HepG2 (cell line): ENCODE measurements around the gene TOPBP1. TPM values are rescaled to one million over a fixed set of nuclear protein-coding genes. Genes with fewer than 3 reads are reported as not detected.

Source experiments
- ATAC-seq: fragments of 200-7000 bp; cut with Tn5 transposase; 3 replicates; pipeline ENCODE4 v1.9.1; 2020; ENCODE audit warnings: mild to moderate bottlenecking, moderate library complexity
- BruUV-seq: library from RNA; stranded (reverse); fragments of 400-500 nt; replicated peaks from 2 replicates; lab custom pipeline; 2021; lab: Mats Ljungman, UMichigan
- CTCF ChIA-PET: fragments of 300-600 bp; formaldehyde crosslinking; extraction: SDS; loops from one replicate; lab custom pipeline; 2021; ENCODE audit warnings: low total read pairs, inconsistent platforms, low intra/inter-chr PET ratio; lab: Yijun Ruan, JAX
- POLR2A ChIA-PET: fragments of 350-600 bp; sonication (Branson Sonifier 250); formaldehyde crosslinking; loops from one replicate; lab custom pipeline; 2020; ENCODE audit warnings: antibody characterized with exemption, inconsistent platforms; lab: Yijun Ruan, JAX
- DNase-seq: peaks from one replicate; pipeline ENCODE4 v3.0.0-alpha.2; 2015; ENCODE audit warnings: low spot score
- FAIRE-seq: peaks from 3 replicates; lab custom pipeline; 2011; peaks lifted over from hg19 to GRCh38; lab: Jason Lieb, UNC
- H2AFZ ChIP-seq: one replicate; pipeline ENCODE4 v1.6.1; 2011; ENCODE audit warnings: low read length, inconsistent platforms
- H3K27ac ChIP-seq: fragments of 300-600 bp; 3 replicates; pipeline ENCODE4 v1.8.0; 2011; ENCODE audit warnings: mixed run types, mild to moderate bottlenecking, mixed read lengths, low read length, inconsistent platforms; ENCODE audit not compliant: insufficient read depth; ENCODE audit errors: extremely low read length
- H3K27me3 ChIP-seq, 2 experiments: fragments of 200-600 bp in 1 of 2; 2 replicates in 1 of 2; 3 replicates in 1 of 2; pipeline versions ENCODE4 v1.6.0 to v1.8.0; 2011; ENCODE audit warnings: low read length in 2 of 2, mild to moderate bottlenecking in 2 of 2, moderate library complexity in 2 of 2, inconsistent platforms in 1 of 2; ENCODE audit not compliant: insufficient read depth in 2 of 2, control insufficient read depth in 1 of 2
- H3K36me3 ChIP-seq, 2 experiments: fragments of 200-600 bp in 1 of 2; replicated peaks in 1 of 2; 2 replicates in 1 of 2; 3 replicates in 1 of 2; pipeline versions ENCODE4 v1.5.1 to v1.8.0; 2011; ENCODE audit warnings: low read length in 2 of 2, inconsistent platforms in 1 of 2; ENCODE audit not compliant: insufficient read depth in 2 of 2, control insufficient read depth in 1 of 2
- H3K4me1 ChIP-seq: 2 replicates; pipeline ENCODE4 v1.5.1; 2012; ENCODE audit warnings: low read length, inconsistent platforms; ENCODE audit not compliant: insufficient read depth
- H3K4me2 ChIP-seq: 2 replicates; pipeline ENCODE4 v1.6.0; 2011; ENCODE audit warnings: low read depth, low read length, inconsistent platforms
- H3K4me3 ChIP-seq, 3 experiments: fragments of 200-600 bp in 1 of 3; sonication (generic), shearing (Covaris generic) in 1 of 3; replicated peaks in 1 of 3; 2 replicates each; pipeline ENCODE4 v1.5.1; 2011 to 2016; ENCODE audit warnings: low read length in 3 of 3, inconsistent platforms in 2 of 3, low read depth in 2 of 3, mild to moderate bottlenecking in 2 of 3, control low read depth in 1 of 3, mixed read lengths in 1 of 3; ENCODE audit not compliant: insufficient read depth in 1 of 3
- H3K79me2 ChIP-seq: one replicate; pipeline ENCODE4 v1.6.1; 2011; ENCODE audit warnings: low read length, inconsistent platforms; ENCODE audit not compliant: insufficient read depth
- H3K9ac ChIP-seq: 2 replicates; pipeline ENCODE4 v1.6.0; 2011; ENCODE audit warnings: mild to moderate bottlenecking, low read depth, low read length, inconsistent platforms; ENCODE audit not compliant: insufficient read depth
- H3K9me3 ChIP-seq: 2 replicates; pipeline ENCODE4 v1.5.1; 2012; ENCODE audit warnings: mild to moderate bottlenecking, low read length
- H4K20me1 ChIP-seq: 2 replicates; pipeline ENCODE4 v1.6.0; 2011; ENCODE audit warnings: inconsistent platforms, mild to moderate bottlenecking, low read length, moderate library complexity; ENCODE audit not compliant: insufficient read depth
- CCAR2 ChIP-seq: fragments of 200-400 bp; formaldehyde crosslinking; optimal IDR thresholded peaks from 2 replicates; pipeline ENCODE3; 2018; ENCODE audit warnings: low read depth, mild to moderate bottlenecking, low read length, moderate library complexity
- DR1 ChIP-seq: sonication (generic); formaldehyde crosslinking; IDR thresholded peaks from 2 replicates; pipeline ENCODE4 v1.8.0; 2021; ENCODE audit warnings: mild to moderate bottlenecking, missing genetic modification reagents, inconsistent platforms
- ETV5 ChIP-seq: IDR thresholded peaks from 2 replicates; pipeline ENCODE4 v1.6.1; 2018; ENCODE audit warnings: missing biosample characterization, missing genetic modification reagents, inconsistent platforms, borderline replicate concordance
- NR1H2 ChIP-seq: sonication (generic); formaldehyde crosslinking; IDR thresholded peaks from 2 replicates; pipeline ENCODE4 v1.8.1; 2022; ENCODE audit warnings: low read depth, missing genetic modification reagents, borderline replicate concordance
- ZNF432 ChIP-seq: sonication (generic); formaldehyde crosslinking; IDR thresholded peaks from 2 replicates; pipeline ENCODE4 v1.5.0; 2020; ENCODE audit warnings: missing genetic modification reagents, mild to moderate bottlenecking, borderline replicate concordance
- WGBS: methylation state at CpG from one replicate; pipeline ENCODE4 v1.1.6; 2017; ENCODE audit warnings: low lambda C conversion rate; 5-methylcytosine and 5-hydroxymethylcytosine counted together
- in situ Hi-C: cut with HindIII; loops from 2 replicates; pipeline ENCODE4 v1.10.0; 2017; ENCODE audit warnings: low pct_unique_long_range_greater_than_20kb; ENCODE audit not compliant: extremely low pct_ligation_motif_present
- intact Hi-C: fragments of 100-400 bp; cut with micrococcal nuclease; formaldehyde crosslinking; loops from one replicate; pipeline ENCODE4 v1.10.0; 2022; ENCODE audit not compliant: unreplicated experiment
- polyA plus RNA-seq, 8 experiments: library from polyadenylated mRNA; depleted of rRNA in 3 of 8; stranded (reverse) in 7 of 8; unstranded in 1 of 8; fragments of >200 nt; fragmentation: Illumina TruSeq in 4 of 8; extraction: Trizol in 4 of 8; gene quantifications; 2 replicates each; pipeline versions ENCODE4 v1.2.1 to v1.2.3, GENCODE V29; 2011 to 2016; ENCODE audit warnings: low read depth in 4 of 8, missing spikeins in 1 of 8, mixed read lengths in 1 of 8; ENCODE audit not compliant: insufficient read depth in 1 of 8
- total RNA-seq, 5 experiments: library from RNA; depleted of rRNA; stranded (reverse); fragments of >200 nt; fragmentation: Illumina TruSeq; extraction: Trizol; gene quantifications; 2 replicates each; pipeline ENCODE4 v1.2.3, GENCODE V29; 2016; ENCODE audit warnings: low read depth in 1 of 5
- TF ChIP-seq, protein P1 (sequence below), 2 experiments: fragments of 450-650 bp in 1 of 2; sonication (generic) in 1 of 2; formaldehyde crosslinking; IDR thresholded peaks; 2 replicates each; pipeline versions ENCODE4 v1.5.0 to v1.8.0; 2020 to 2022; ENCODE audit warnings: mild to moderate bottlenecking in 1 of 2, missing genetic modification reagents in 1 of 2
- TF ChIP-seq, protein P2 (sequence below): sonication (generic); formaldehyde crosslinking; IDR thresholded peaks from 2 replicates; pipeline ENCODE4 v1.5.0; 2020; ENCODE audit warnings: mild to moderate bottlenecking, missing genetic modification reagents
- TF ChIP-seq, protein P3 (sequence below): sonication (generic); formaldehyde crosslinking; IDR thresholded peaks from 2 replicates; pipeline ENCODE4 v1.4.0; 2020; ENCODE audit warnings: missing genetic modification reagents, mild to moderate bottlenecking, borderline replicate concordance
- TF ChIP-seq, protein P4 (sequence below): sonication (generic); formaldehyde crosslinking; conservative IDR thresholded peaks from 2 replicates; pipeline ENCODE4 v1.4.0; 2020; ENCODE audit warnings: missing genetic modification reagents
- TF ChIP-seq, protein P5 (sequence below): sonication (generic); formaldehyde crosslinking; IDR thresholded peaks from 2 replicates; pipeline ENCODE4 v1.4.0; 2020; ENCODE audit warnings: mild to moderate bottlenecking, missing genetic modification reagents

Gene TOPBP1
- total and polyA plus RNA-seq, 2 of the 13 experiments (the other 11 are each of a cell fraction or from before 2014, with no cell fraction given): 24.3 to 42.9 TPM

DNA sequence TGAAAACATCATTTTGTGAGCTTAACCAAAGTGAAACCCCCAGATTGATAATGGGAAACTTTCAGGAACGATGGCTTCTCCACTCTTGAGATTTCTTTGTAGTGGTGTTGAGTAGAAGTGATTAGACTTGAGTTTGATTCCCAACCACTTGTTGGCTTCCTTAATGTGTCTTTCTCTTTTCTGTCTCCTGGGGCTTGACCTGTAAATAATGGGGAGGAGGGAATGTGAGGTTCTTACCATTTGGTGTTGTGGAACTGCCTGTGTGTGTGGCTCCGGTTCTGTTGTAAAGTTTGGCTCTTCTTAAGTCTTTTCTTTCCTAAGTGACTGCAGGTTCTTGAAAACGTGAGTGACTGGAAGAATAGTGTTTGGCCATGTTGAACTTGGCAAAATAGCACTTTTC lies 85.6 kb downstream of the TOPBP1 start (continued):
- TF ChIP-seq, protein P1, sequence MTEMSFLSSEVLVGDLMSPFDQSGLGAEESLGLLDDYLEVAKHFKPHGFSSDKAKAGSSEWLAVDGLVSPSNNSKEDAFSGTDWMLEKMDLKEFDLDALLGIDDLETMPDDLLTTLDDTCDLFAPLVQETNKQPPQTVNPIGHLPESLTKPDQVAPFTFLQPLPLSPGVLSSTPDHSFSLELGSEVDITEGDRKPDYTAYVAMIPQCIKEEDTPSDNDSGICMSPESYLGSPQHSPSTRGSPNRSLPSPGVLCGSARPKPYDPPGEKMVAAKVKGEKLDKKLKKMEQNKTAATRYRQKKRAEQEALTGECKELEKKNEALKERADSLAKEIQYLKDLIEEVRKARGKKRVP (CRISPR knock-in tag; IDR thresholded peaks at IDR 0.05): no peak
- TF ChIP-seq NR1H2: no peak
- TF ChIP-seq, protein P2, sequence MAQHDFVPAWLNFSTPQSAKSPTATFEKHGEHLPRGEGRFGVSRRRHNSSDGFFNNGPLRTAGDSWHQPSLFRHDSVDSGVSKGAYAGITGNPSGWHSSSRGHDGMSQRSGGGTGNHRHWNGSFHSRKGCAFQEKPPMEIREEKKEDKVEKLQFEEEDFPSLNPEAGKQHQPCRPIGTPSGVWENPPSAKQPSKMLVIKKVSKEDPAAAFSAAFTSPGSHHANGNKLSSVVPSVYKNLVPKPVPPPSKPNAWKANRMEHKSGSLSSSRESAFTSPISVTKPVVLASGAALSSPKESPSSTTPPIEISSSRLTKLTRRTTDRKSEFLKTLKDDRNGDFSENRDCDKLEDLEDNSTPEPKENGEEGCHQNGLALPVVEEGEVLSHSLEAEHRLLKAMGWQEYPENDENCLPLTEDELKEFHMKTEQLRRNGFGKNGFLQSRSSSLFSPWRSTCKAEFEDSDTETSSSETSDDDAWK (CRISPR knock-in tag): no peak

DNA sequence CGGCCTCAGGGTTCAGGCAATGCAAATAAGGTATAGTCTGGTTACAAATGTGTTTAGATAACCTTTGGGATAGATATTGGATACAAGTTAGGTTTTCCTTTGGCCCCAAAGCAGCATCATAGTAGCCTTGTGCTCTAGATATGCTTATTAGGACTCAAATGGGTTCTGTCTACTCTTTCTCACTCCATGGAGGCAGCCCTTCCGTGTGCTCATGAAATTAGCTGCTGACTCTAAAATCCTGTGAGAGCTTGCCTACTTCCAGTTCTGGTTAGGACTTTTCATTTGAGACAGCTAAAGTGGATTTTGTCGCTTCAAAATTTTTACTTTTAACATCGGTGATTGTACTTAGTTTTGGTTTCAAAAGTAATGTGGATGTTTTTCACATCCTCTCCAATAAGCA lies 86.7 kb downstream of the TOPBP1 start:
- FAIRE-seq (no peak), ATAC-seq (no peak), DNase-seq (no peak)
- Histone ChIP-seq H3K27me3 (no peaks in the 10 kb centered on the region), H3K4me1 (peaks cover 67% of the 10 kb centered on the region), H3K4me2 (peak overlapping the region; percentile 78), H4K20me1 (peaks cover 45% of the 10 kb centered on the region), H3K4me3 (peak overlapping the region; percentile 80 to 92 (median 81)), H3K79me2 (peaks cover 50% of the 10 kb centered on the region), H2AFZ (no peak overlapping the region), H3K9me3 (no peaks in the 10 kb centered on the region), H3K9ac (peak overlapping the region; percentile 91), H3K36me3 (peaks cover 0 to 24% of the 10 kb centered on the region in 2 experiments; a peak in 3 of 5 replicates), H3K27ac (peak overlapping the region; percentile 78)
- in situ Hi-C loops (loop anchor here (10.0 kb wide), 1 partner anchor 110 kb away; no protein-coding TSS in a partner anchor), intact Hi-C loops (loop anchor here (5.0 to 10.0 kb wide), 3 partner anchors 133 to 850 kb away; partner anchors contain the start of gene NPHP3)
- WGBS: 27% methylated on average over 4 of the region's 4 CpGs
- ChIA-PET CTCF (no interaction called here), POLR2A (interaction anchor here (0.8 to 3.2 kb wide), 7 partner anchors 10 to 85 kb away, joined by 3 to 22 read pairs (median 4); no protein-coding TSS in a partner anchor)
- TSS peak; percentile 56 for BruUV-seq
- no peak for TF ChIP-seq ETV5 (CRISPR knock-in tag)
- TF ChIP-seq CCAR2: no peak
- no peak for TF ChIP-seq DR1 (CRISPR knock-in tag)
- TF ChIP-seq, protein P3, sequence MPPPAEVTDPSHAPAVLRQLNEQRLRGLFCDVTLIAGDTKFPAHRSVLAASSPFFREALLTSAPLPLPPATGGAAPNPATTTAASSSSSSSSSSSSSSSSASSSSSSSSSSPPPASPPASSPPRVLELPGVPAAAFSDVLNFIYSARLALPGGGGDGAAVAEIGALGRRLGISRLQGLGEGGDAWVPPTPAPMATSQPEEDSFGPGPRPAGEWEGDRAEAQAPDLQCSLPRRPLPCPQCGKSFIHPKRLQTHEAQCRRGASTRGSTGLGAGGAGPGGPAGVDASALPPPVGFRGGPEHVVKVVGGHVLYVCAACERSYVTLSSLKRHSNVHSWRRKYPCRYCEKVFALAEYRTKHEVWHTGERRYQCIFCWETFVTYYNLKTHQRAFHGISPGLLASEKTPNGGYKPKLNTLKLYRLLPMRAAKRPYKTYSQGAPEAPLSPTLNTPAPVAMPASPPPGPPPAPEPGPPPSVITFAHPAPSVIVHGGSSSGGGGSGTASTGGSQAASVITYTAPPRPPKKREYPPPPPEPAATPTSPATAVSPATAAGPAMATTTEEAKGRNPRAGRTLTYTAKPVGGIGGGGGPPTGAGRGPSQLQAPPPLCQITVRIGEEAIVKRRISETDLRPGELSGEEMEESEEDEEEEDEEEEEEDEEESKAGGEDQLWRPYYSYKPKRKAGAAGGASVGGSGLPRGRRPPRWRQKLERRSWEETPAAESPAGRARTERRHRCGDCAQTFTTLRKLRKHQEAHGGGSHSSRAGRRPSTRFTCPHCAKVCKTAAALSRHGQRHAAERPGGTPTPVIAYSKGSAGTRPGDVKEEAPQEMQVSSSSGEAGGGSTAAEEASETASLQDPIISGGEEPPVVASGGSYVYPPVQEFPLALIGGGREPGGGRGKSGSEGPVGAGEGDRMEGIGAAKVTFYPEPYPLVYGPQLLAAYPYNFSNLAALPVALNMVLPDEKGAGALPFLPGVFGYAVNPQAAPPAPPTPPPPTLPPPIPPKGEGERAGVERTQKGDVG (CRISPR knock-in tag): no peak
- TF ChIP-seq, protein P4, sequence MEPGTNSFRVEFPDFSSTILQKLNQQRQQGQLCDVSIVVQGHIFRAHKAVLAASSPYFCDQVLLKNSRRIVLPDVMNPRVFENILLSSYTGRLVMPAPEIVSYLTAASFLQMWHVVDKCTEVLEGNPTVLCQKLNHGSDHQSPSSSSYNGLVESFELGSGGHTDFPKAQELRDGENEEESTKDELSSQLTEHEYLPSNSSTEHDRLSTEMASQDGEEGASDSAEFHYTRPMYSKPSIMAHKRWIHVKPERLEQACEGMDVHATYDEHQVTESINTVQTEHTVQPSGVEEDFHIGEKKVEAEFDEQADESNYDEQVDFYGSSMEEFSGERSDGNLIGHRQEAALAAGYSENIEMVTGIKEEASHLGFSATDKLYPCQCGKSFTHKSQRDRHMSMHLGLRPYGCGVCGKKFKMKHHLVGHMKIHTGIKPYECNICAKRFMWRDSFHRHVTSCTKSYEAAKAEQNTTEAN (CRISPR knock-in tag): no peak
- TF ChIP-seq, protein P5, sequence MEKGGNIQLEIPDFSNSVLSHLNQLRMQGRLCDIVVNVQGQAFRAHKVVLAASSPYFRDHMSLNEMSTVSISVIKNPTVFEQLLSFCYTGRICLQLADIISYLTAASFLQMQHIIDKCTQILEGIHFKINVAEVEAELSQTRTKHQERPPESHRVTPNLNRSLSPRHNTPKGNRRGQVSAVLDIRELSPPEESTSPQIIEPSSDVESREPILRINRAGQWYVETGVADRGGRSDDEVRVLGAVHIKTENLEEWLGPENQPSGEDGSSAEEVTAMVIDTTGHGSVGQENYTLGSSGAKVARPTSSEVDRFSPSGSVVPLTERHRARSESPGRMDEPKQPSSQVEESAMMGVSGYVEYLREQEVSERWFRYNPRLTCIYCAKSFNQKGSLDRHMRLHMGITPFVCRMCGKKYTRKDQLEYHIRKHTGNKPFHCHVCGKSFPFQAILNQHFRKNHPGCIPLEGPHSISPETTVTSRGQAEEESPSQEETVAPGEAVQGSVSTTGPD (CRISPR knock-in tag): 0 out of 2 replicates have a peak, but pooled peaks have one; percentile 21
- no peak for TF ChIP-seq ZNF432 (CRISPR knock-in tag)
